KOPT-K1 (cell line): ENCODE results near the gene EGFL7.

Source experiments
- H3K27ac ChIP-seq: fragments of 200-600 bp; sonication (generic); 2 replicates; pipeline ENCODE4 v1.5.1; 2016; ENCODE audit warnings: antibody characterized with exemption, mild to moderate bottlenecking, low read depth, low read length; ENCODE audit not compliant: poor library complexity, severe bottlenecking
- H3K36me3 ChIP-seq: fragments of 200-600 bp; sonication (generic); 2 replicates; pipeline ENCODE4 v1.5.1; 2017; ENCODE audit warnings: antibody characterized with exemption, mild to moderate bottlenecking, low read length, moderate library complexity; ENCODE audit not compliant: insufficient read depth
- H3K9me3 ChIP-seq: fragments of 200-600 bp; sonication (generic); 2 replicates; pipeline ENCODE4 v1.5.1; 2017; ENCODE audit warnings: antibody characterized with exemption, low read length, mild to moderate bottlenecking; ENCODE audit not compliant: insufficient read depth, poor library complexity, severe bottlenecking

EGFL7 gene

DNA sequence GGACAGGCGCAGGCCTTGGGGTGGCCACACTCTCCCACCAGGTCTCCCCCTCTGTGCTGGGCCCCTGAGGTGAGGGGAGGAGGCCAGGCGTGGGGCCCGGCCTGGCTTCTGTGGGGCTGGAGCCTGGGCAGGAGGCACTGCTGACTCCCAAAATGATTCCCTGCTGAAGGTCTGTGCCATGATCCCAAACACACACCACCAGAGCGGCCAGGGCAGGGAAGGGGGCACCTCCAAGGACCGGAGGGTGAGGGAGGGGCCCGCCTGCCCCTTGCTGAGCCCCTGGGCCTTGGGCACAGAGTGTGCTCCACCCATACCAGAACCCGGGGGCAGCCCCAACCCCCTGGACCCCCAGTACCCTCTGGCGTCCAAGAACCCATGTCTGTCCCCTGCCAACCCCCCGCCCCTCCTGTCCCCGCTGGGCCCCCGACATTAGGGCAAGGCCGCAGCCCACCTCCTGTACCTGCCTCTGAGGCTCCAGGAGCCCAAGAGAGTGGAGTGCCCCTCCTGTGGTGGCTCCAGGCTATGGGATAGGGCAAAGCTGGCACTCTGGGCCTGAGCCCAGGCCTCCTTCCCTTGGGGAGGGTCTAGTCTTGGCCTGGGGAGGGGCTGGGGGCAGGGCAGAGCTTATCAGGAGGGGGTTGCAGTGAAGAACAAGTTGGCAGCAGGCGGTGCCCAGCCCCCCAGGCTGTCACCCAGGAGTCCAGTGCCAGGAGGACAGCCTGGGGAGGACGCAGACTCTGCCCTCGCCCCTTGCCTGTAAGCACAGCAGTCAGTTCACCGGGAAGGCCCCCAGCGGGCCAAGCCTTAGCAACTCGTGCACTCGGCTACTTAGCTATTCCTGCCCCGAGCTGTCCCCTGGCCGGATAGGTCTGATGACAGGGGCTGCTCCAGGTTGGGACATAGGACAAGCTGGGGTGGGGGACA, 2.6 kb upstream of the EGFL7 start:
- H3K36me3 ChIP-seq: no peaks in the 10 kb centered on the region
- H3K27ac ChIP-seq: no peak overlapping the region
- no peaks in the 10 kb centered on the region for H3K9me3 ChIP-seq

DNA sequence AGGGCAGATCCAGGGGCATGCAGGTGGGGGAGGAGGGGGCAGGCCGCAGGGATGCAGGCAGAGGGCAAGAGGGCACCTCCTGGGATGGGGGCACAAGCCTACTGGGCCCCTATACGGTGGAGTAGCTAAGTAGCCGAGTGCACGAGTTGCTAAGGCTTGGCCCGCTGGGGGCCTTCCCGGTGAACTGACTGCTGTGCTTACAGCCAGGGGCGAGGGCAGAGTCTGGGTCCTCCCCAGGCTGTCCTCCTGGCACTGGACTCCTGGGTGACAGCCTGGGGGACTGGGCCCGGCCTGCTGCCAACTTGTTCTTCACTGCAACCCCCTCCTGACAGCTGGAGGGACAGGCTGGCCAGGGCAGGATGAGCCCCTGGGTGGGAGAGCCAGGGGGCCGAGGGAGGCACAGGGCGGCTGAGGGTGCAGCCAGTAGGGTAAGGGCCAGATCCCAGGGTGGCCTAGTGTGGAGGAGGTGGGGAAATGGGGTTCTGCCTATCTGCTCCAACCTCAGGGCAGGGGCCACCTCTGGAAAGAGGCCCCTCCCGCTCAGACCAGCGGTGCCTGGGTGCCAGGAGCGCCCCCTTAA, 1.7 kb upstream of the EGFL7 start:
- Histone ChIP-seq H3K27ac (no peak overlapping the region), H3K9me3 (no peaks in the 10 kb centered on the region), H3K36me3 (no peaks in the 10 kb centered on the region)

- Histone ChIP-seq H3K36me3 (no peaks in the 10 kb centered on the region), H3K27ac (no peak overlapping the region), H3K9me3 (no peaks in the 10 kb centered on the region)
These were observed 933 bp upstream of the EGFL7 start for GRCh38 chr9:136661641-136662325.

DNA sequence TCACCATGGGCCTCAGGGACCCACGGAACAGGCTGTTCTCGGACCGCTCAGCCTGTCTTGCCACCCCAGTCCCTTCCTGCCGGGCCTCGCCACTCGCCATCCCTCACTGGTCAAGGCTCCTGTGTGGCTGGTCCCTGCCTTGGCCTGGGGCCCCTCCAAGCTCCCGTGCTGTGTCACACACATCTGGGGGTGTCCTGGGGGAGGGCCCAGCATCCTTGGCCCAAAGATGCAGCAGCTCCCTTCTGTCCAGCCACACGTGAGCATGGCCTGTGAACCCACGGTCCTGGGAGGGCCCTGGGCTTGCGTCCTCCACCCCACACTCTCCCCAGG, 425 bp upstream of the EGFL7 start:
- no peaks in the 10 kb centered on the region for H3K36me3 ChIP-seq
- H3K27ac ChIP-seq: no peak overlapping the region
- H3K9me3 ChIP-seq: no peaks in the 10 kb centered on the region

DNA sequence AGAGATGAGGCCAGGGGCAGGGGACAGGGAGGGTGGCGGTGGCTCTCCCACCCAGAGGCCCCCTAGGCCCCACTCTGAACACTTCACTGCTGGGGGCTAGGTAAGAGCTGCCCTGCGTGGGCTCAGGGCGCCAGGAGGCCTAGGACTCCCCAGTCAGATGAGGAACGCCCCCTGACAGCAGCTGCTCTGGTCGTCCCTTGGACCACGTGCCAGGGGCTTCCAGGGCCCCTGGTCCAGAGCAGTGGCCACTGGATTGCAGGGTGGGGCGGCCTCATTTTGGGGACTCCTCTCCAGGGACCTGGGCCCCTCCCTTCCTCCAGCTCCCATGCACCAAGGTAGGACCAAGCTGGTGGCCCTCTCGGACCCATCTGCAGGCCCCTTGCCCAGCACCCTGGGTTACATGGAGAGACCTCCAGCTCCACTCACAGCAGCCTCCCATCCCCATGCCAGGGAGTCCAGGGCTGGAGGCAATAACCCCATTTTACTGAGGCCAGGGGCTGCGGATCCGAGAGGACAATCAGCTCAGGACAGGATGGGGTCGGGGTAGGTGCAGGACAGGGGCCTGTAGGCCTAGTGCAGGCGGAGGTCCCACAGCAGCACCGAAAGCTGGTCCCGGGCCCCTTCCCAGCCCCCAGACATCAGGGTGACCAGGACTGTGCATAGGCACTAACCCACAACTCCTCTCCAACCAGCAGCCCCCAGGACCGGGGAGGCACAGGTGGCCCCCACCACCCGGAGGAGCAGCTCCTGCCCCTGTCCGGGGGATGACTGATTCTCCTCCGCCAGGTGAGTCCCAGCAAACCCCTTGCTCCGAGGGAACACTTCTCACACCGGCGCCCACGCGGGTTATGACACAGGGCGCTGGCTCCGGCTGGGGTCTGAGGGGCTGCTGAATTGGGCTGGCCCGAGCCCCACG, 1.5 kb downstream of the EGFL7 start:
- H3K36me3 ChIP-seq: no peaks in the 10 kb centered on the region
- H3K9me3 ChIP-seq: no peaks in the 10 kb centered on the region
- no peak overlapping the region for H3K27ac ChIP-seq

GRCh38 chr9:136665111-136665703, 2.5 kb downstream of the EGFL7 start:
- H3K27ac ChIP-seq: no peak overlapping the region
- no peaks in the 10 kb centered on the region for H3K9me3 ChIP-seq
- H3K36me3 ChIP-seq: no peaks in the 10 kb centered on the region

GRCh38 chr9:136665704-136666371, 3.1 kb downstream of the EGFL7 start:
- Histone ChIP-seq H3K36me3 (no peaks in the 10 kb centered on the region), H3K27ac (no peak overlapping the region), H3K9me3 (no peaks in the 10 kb centered on the region)

GRCh38 chr9:136666372-136667213, 3.9 kb downstream of the EGFL7 start:
- H3K9me3 ChIP-seq: no peaks in the 10 kb centered on the region
- no peaks in the 10 kb centered on the region for H3K36me3 ChIP-seq
- H3K27ac ChIP-seq: no peak overlapping the region

GRCh38 chr9:136667214-136667939, 4.7 kb downstream of the EGFL7 start:
- H3K9me3 ChIP-seq: no peaks in the 10 kb centered on the region
- H3K27ac ChIP-seq: no peak overlapping the region
- H3K36me3 ChIP-seq: no peaks in the 10 kb centered on the region

DNA sequence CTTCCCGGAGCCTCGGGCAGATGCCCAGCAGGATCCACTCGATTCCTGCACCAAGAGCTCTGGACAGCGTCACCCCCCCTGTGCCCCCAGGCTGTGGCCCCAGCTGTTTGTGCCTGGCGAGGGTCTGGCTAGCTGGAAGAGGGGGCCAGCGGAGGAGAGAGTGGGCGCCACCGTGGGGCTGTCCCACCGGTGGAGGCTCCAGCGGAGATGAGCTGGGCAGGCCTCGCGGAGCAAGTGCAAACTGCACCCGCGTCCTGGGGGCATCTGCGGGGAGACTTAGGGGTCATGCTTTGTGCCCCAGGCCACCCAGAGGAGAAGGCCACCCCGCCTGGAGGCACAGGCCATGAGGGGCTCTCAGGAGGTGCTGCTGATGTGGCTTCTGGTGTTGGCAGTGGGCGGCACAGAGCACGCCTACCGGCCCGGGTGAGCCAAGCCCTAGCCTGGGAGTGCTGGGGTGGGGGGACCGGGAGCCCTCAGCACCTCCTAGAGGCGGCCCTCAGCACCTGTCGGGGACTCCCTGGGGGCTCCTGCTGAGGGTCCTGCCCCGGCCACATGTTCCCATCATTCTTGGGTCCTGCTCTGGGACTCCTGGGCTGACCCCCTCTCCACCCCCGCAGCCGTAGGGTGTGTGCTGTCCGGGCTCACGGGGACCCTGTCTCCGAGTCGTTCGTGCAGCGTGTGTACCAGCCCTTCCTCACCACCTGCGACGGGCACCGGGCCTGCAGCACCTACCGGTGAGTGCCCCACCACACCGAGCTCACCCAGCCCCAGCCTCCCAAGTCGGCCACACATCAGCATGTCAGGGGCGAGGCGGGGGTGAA, 5.4 kb downstream of the EGFL7 start:
- no peaks in the 10 kb centered on the region for H3K36me3 ChIP-seq
- H3K27ac ChIP-seq: no peak overlapping the region
- no peaks in the 10 kb centered on the region for H3K9me3 ChIP-seq

GRCh38 chr9:136668983-136669790, 6.5 kb downstream of the EGFL7 start:
- Histone ChIP-seq H3K27ac (no peak overlapping the region), H3K36me3 (no peaks in the 10 kb centered on the region), H3K9me3 (no peaks in the 10 kb centered on the region)
